ENCODE data around the gene PHLDB1. TPM values are rescaled to one million over a fixed set of nuclear protein-coding genes. Genes with fewer than 3 reads are reported as not detected.
A peak's percentile ranks its signal among the peaks of the same experiment; 100 is the strongest.

The PHLDB1 gene
- total RNA-seq, 1 donor from 2014 or later: 35.7 TPM

DNA sequence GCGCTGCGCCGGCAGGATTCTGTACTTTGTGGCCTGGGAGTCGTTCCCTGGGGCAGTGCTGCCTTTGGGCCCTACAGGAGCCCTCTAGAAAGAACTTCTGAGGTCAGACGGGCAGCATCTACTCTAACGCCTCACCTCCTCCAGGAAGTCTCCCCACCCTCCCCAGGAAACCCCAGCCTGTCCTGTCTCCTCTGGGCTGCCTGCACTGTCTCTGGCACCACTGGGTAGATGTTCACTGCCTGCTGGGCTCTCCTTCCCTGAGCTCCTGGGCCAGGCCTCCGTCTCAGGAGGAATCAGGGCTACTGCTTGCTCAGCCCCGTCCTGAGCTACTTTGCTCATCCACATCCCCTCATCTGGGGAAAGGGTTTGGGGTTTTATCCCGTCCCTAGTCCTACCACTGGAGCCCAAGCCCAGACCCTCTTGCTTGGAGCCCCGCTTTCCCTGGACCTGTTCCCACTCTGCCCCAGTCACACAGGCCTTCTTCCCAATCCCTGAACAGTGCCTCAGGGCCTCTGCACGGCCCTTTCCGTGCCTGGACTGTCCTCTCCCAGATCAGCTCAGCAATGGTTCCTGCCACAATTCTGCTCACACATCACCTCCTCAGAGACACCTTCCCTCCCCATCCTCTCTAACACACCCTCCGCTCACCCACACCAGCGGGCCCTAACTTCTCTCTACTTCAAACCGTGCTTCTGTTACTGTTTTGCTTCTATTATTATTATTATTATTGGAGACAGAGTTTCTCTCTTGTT, 83.3 kb downstream of the PHLDB1 start:
- Mint-ChIP-seq H3K4me1 (peaks cover 12% of the 10 kb centered on the region), H3K36me3 (no peaks in the 10 kb centered on the region), H3K9me3 (no peaks in the 10 kb centered on the region), H3K27me3 (ENCODE audit: insufficient read depth, low read depth) (peaks cover 4% of the 10 kb centered on the region), H3K4me3 (peak overlapping the region; percentile 4), H3K27ac (peak overlapping the region; percentile 62)
- no peaks in the 10 kb centered on the region for H3K27me3 ChIP-seq
- no peak overlapping the region for H3K27ac ChIP-seq
- H2AFZ ChIP-seq (replicated peaks): peak overlapping the region; percentile 67
- no peak overlapping the region for H3K4me3 ChIP-seq
- peak overlapping the region; percentile 73 for H3K4me2 ChIP-seq
- H3K9ac ChIP-seq: no peak overlapping the region
- H3K4me1 ChIP-seq: no peaks in the 10 kb centered on the region
- TF ChIP-seq EZH2phosphoT487 (IDR thresholded peaks at IDR 0.05) (no peak), EZH2 (IDR thresholded peaks at IDR 0.05) (no peak)
- TF ChIP-seq, protein P1, sequence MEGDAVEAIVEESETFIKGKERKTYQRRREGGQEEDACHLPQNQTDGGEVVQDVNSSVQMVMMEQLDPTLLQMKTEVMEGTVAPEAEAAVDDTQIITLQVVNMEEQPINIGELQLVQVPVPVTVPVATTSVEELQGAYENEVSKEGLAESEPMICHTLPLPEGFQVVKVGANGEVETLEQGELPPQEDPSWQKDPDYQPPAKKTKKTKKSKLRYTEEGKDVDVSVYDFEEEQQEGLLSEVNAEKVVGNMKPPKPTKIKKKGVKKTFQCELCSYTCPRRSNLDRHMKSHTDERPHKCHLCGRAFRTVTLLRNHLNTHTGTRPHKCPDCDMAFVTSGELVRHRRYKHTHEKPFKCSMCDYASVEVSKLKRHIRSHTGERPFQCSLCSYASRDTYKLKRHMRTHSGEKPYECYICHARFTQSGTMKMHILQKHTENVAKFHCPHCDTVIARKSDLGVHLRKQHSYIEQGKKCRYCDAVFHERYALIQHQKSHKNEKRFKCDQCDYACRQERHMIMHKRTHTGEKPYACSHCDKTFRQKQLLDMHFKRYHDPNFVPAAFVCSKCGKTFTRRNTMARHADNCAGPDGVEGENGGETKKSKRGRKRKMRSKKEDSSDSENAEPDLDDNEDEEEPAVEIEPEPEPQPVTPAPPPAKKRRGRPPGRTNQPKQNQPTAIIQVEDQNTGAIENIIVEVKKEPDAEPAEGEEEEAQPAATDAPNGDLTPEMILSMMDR (IDR thresholded peaks at IDR 0.05): no peak
- H3F3A ChIP-seq (ENCODE audit: low read depth): peaks cover 8% of the 10 kb centered on the region
- no peaks in the 10 kb centered on the region for H3K79me2 ChIP-seq (ENCODE audit: low read depth)
- H3K9me3 ChIP-seq (ENCODE audit: low read depth): no peaks in the 10 kb centered on the region
- no peaks in the 10 kb centered on the region for H3K36me3 ChIP-seq
- H4K20me1 ChIP-seq (ENCODE audit: low read depth): no peaks in the 10 kb centered on the region
- no peak for DNase-seq (ENCODE audit: low spot score)

DNA sequence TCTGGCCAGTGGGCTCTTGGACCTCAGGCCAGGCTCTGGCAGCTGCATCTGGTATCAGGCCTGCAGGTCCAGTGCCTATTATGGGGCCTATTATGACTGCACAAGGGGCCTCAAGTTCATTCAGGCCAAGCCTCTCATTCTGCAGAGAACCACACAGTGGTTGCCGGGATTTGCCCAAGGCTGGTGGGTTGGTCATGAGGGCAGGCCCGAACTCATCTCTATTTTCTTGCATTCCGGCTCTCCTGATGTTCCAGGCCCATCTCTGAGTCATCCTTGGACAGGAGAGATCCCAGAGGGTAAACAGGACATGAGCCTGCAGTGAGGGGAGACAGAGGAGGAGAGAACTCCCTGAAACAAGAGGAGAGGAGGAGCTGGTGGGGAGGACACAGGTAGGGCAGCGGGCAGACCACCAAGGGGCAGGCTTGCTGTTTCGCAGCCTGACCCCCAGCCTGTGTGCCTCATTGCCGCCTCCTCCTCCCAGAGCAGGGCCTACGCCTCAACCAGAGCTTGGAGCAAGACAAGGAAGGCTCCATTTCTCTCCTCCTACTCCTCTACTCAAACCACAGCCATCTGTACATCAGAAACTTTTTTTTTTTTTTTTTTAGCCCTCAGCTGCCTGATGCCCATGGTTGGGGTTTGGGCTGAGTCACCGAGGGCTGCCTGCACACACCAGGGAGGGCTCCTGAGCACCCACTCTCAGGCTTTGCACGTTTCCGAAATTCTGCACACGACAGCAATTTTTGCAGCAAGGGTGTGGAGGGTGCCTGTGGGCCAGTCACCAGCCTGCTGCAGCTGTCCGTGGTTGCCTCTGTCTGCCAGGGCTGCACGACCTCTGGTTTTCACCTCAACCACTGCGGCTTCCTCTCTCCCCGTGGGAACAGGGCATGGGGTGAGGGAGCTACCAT, 84.8 kb downstream of the PHLDB1 start:
- no peak overlapping the region for H3K27ac ChIP-seq
- peaks cover 8% of the 10 kb centered on the region for H3F3A ChIP-seq (ENCODE audit: low read depth)
- no peaks in the 10 kb centered on the region for H3K4me1 ChIP-seq
- no peak for TF ChIP-seq EZH2 (IDR thresholded peaks at IDR 0.05)
- TF ChIP-seq, protein P1 (IDR thresholded peaks at IDR 0.05): no peak
- TF ChIP-seq EZH2phosphoT487 (IDR thresholded peaks at IDR 0.05): no peak
- Mint-ChIP-seq H3K36me3 (no peaks in the 10 kb centered on the region), H3K27me3 (ENCODE audit: insufficient read depth, low read depth) (peaks cover 4% of the 10 kb centered on the region), H3K9me3 (no peaks in the 10 kb centered on the region), H3K4me3 (no peak overlapping the region), H3K4me1 (peaks cover 12% of the 10 kb centered on the region), H3K27ac (peak overlapping the region; percentile 18)
- no peaks in the 10 kb centered on the region for H3K9me3 ChIP-seq (ENCODE audit: low read depth)
- H4K20me1 ChIP-seq (ENCODE audit: low read depth): no peaks in the 10 kb centered on the region
- H3K4me2 ChIP-seq: no peak overlapping the region
- no peaks in the 10 kb centered on the region for H3K27me3 ChIP-seq
- H2AFZ ChIP-seq (replicated peaks): no peak overlapping the region
- no peak overlapping the region for H3K4me3 ChIP-seq
- no peak for DNase-seq (ENCODE audit: low spot score)
- no peak overlapping the region for H3K9ac ChIP-seq
- no peaks in the 10 kb centered on the region for H3K36me3 ChIP-seq
- H3K79me2 ChIP-seq (ENCODE audit: low read depth): no peaks in the 10 kb centered on the region

DNA sequence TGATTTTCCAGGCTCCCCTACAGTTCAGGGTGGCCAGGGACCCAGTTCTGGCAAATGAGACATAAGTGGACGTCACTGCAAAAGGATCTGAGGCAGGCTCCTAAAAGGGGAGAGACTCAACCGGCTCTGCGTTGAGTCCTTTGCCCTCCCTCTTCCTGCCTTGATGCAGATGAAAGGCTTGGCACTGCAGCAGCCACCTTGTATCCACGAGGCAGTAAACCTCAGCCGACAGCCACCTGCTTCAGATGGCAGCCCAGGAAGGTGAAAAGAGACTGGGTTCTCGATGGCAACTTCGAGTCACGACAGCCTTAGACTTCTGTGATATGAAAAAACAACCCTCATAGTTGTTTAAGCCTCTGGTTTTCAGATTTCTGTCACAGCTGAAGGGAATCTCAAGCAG, 86.8 kb downstream of the PHLDB1 start:
- H3K27ac Mint-ChIP-seq: no peak overlapping the region
- H3K79me2 ChIP-seq (ENCODE audit: low read depth): no peaks in the 10 kb centered on the region
- H3K27me3 ChIP-seq: no peaks in the 10 kb centered on the region
- no peak overlapping the region for H3K4me2 ChIP-seq
- H3K9ac ChIP-seq: no peak overlapping the region
- no peaks in the 10 kb centered on the region for H3K36me3 ChIP-seq
- peaks cover 8% of the 10 kb centered on the region for H3F3A ChIP-seq (ENCODE audit: low read depth)
- H3K4me3 ChIP-seq: no peak overlapping the region
- no peak overlapping the region for H3K27ac ChIP-seq
- no peaks in the 10 kb centered on the region for H3K36me3 Mint-ChIP-seq
- no peak overlapping the region for H3K4me3 Mint-ChIP-seq
- no peaks in the 10 kb centered on the region for H3K9me3 ChIP-seq (ENCODE audit: low read depth)
- TF ChIP-seq, protein P1 (IDR thresholded peaks at IDR 0.05): no peak
- no peak for TF ChIP-seq EZH2 (IDR thresholded peaks at IDR 0.05)
- no peak for TF ChIP-seq EZH2phosphoT487 (IDR thresholded peaks at IDR 0.05)
- no peak overlapping the region for H2AFZ ChIP-seq (replicated peaks)
- no peak for DNase-seq (ENCODE audit: low spot score)
- no peaks in the 10 kb centered on the region for H3K9me3 Mint-ChIP-seq
- H3K4me1 ChIP-seq: no peaks in the 10 kb centered on the region
- H3K27me3 Mint-ChIP-seq (ENCODE audit: insufficient read depth, low read depth): peaks cover 4% of the 10 kb centered on the region
- H4K20me1 ChIP-seq (ENCODE audit: low read depth): no peaks in the 10 kb centered on the region
- peaks cover 7% of the 10 kb centered on the region for H3K4me1 Mint-ChIP-seq

Measured in neural progenitor cell (in vitro differentiated cells).